ENCODE measurements around the gene ORC6.
A peak's percentile ranks its signal among the peaks of the same experiment; 100 is the strongest.

ORC6 gene

DNA sequence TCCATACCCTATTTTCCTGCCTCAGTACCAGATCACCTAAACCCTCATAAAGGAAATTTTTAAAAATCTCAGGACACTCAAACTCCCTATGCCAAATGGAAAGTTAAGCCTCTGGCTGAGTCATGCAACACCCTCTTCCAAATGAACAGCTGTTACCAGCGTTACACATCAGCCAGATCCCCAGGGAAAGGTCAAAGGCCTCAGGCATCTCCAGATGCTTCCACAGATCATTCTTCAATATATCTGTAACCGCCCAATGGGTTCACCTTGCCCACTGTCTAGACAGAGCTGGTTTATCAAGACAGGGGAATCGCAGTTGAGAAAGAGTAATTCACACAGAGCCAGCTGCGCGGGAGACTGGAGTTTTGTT lies 39.2 kb upstream of the ORC6 start:
- H3K4me2 ChIP-seq (ENCODE audit: low read length), result no peak overlapping the region
- H3K9me3 ChIP-seq (ENCODE audit: low read length), result no peaks in the 10 kb centered on the region
- no peaks in the 10 kb centered on the region for H3K79me2 ChIP-seq (ENCODE audit: insufficient read depth, low read length)
- no peaks in the 10 kb centered on the region for H4K20me1 ChIP-seq (ENCODE audit: insufficient read depth, low read length)
- H3K27ac ChIP-seq (ENCODE audit: low read depth, low read length, poor library complexity, severe bottlenecking), result no peak overlapping the region
- no peaks in the 10 kb centered on the region for H3K4me1 ChIP-seq (ENCODE audit: insufficient read depth, low read length, severe bottlenecking)
- H3K36me3 ChIP-seq (ENCODE audit: insufficient read depth, low read length), result no peaks in the 10 kb centered on the region
- H3F3A ChIP-seq (ENCODE audit: insufficient read depth, low read length), result no peaks in the 10 kb centered on the region
- H3K9ac ChIP-seq (ENCODE audit: low read length), result no peak overlapping the region
- TF ChIP-seq, protein P1, sequence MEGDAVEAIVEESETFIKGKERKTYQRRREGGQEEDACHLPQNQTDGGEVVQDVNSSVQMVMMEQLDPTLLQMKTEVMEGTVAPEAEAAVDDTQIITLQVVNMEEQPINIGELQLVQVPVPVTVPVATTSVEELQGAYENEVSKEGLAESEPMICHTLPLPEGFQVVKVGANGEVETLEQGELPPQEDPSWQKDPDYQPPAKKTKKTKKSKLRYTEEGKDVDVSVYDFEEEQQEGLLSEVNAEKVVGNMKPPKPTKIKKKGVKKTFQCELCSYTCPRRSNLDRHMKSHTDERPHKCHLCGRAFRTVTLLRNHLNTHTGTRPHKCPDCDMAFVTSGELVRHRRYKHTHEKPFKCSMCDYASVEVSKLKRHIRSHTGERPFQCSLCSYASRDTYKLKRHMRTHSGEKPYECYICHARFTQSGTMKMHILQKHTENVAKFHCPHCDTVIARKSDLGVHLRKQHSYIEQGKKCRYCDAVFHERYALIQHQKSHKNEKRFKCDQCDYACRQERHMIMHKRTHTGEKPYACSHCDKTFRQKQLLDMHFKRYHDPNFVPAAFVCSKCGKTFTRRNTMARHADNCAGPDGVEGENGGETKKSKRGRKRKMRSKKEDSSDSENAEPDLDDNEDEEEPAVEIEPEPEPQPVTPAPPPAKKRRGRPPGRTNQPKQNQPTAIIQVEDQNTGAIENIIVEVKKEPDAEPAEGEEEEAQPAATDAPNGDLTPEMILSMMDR (IDR thresholded peaks at IDR 0.05; ENCODE audit: low read length), result no peak
- no peak for TF ChIP-seq EZH2 (IDR thresholded peaks at IDR 0.05; ENCODE audit: borderline replicate concordance, low read length)
- H3K9me2 ChIP-seq (ENCODE audit: low read depth, low read length), result no peaks in the 10 kb centered on the region
- no peak overlapping the region for H2AFZ ChIP-seq (ENCODE audit: low read length)
- no peak overlapping the region for H3K4me3 ChIP-seq (ENCODE audit: low read depth, low read length, poor library complexity, severe bottlenecking)
- H3K27me3 ChIP-seq (ENCODE audit: insufficient read depth, low read length), result no peaks in the 10 kb centered on the region

DNA sequence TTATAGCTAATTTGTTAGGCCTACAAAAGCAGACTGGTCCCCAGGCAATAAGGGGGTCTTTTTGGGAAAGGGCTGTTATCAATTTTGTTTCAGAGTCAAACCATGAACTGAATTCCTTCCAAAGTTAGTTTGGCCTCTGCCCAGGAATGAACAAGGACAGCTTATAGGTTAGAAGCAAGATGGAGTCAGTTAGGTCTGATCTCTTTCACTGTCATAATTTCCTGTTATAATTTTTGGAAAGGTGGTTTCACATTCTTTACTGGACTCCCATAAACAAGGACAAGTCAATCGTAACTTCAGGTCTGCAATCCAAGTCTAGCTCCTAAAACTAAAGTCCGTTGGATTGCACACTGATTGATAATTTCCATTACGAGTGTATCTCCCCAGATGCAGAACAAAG lies 38.2 kb upstream of the ORC6 start:
- Histone ChIP-seq H2AFZ (ENCODE audit: low read length) (no peak overlapping the region), H3K9ac (ENCODE audit: low read length) (no peak overlapping the region), H3F3A (ENCODE audit: insufficient read depth, low read length) (no peaks in the 10 kb centered on the region), H3K4me3 (ENCODE audit: low read depth, low read length, poor library complexity, severe bottlenecking) (no peak overlapping the region), H4K20me1 (ENCODE audit: insufficient read depth, low read length) (no peaks in the 10 kb centered on the region), H3K79me2 (ENCODE audit: insufficient read depth, low read length) (no peaks in the 10 kb centered on the region), H3K9me3 (ENCODE audit: low read length) (no peaks in the 10 kb centered on the region), H3K27ac (ENCODE audit: low read depth, low read length, poor library complexity, severe bottlenecking) (no peak overlapping the region), H3K27me3 (ENCODE audit: insufficient read depth, low read length) (no peaks in the 10 kb centered on the region), H3K9me2 (ENCODE audit: low read depth, low read length) (no peaks in the 10 kb centered on the region), H3K36me3 (ENCODE audit: insufficient read depth, low read length) (no peaks in the 10 kb centered on the region), H3K4me1 (ENCODE audit: insufficient read depth, low read length, severe bottlenecking) (no peaks in the 10 kb centered on the region), H3K4me2 (ENCODE audit: low read length) (no peak overlapping the region)
- TF ChIP-seq EZH2 (IDR thresholded peaks at IDR 0.05; ENCODE audit: borderline replicate concordance, low read length), result no peak
- TF ChIP-seq, protein P1 (IDR thresholded peaks at IDR 0.05; ENCODE audit: low read length), result no peak

DNA sequence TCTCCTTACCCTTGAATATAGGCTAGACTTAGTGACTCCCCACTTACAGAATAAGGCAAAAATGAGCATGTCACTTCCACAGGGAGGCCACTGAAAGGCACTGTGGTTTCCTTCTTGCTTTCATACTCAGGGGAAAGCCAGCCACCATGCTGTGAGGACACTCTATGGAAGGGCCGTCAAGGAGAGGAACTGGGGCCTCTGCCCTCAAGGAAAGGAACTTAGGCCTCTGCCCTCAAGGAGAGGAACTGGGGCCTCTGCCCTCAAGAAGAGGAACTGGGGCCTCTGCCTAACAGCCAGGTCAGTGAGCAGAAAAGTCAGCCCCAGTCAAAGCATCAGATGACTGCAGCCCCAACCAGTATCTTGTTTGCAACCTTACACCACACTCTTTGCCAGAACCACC lies 30.5 kb upstream of the ORC6 start:
- TF ChIP-seq, protein P1 (IDR thresholded peaks at IDR 0.05; ENCODE audit: low read length), result no peak
- no peak for TF ChIP-seq EZH2 (IDR thresholded peaks at IDR 0.05; ENCODE audit: borderline replicate concordance, low read length)
- Histone ChIP-seq H2AFZ (ENCODE audit: low read length) (no peak overlapping the region), H3K9me3 (ENCODE audit: low read length) (no peaks in the 10 kb centered on the region), H3K36me3 (ENCODE audit: insufficient read depth, low read length) (peaks cover 51% of the 10 kb centered on the region), H3K9me2 (ENCODE audit: low read depth, low read length) (no peaks in the 10 kb centered on the region), H3K79me2 (ENCODE audit: insufficient read depth, low read length) (no peaks in the 10 kb centered on the region), H3K4me2 (ENCODE audit: low read length) (no peak overlapping the region), H4K20me1 (ENCODE audit: insufficient read depth, low read length) (no peaks in the 10 kb centered on the region), H3K9ac (ENCODE audit: low read length) (no peak overlapping the region), H3K4me3 (ENCODE audit: low read depth, low read length, poor library complexity, severe bottlenecking) (no peak overlapping the region), H3F3A (ENCODE audit: insufficient read depth, low read length) (no peaks in the 10 kb centered on the region; the same call in 1 of the 2 replicates), H3K27ac (ENCODE audit: low read depth, low read length, poor library complexity, severe bottlenecking) (peak overlapping the region; percentile 11), H3K27me3 (ENCODE audit: insufficient read depth, low read length) (no peaks in the 10 kb centered on the region), H3K4me1 (ENCODE audit: insufficient read depth, low read length, severe bottlenecking) (no peaks in the 10 kb centered on the region)

Data from OCI-LY1 (cell line).